Ishikawa (cell line): Measurements from ENCODE around the gene AKNA.

Experiments
- CEBPB ChIP-seq: IDR thresholded peaks from 2 replicates; pipeline ENCODE4 v1.6.1; 2012
- CREB1 ChIP-seq: IDR thresholded peaks from 2 replicates; pipeline ENCODE4 v1.6.1; 2012; ENCODE audit warnings: low read depth
- EGR1 ChIP-seq: IDR thresholded peaks from 2 replicates; pipeline ENCODE4 v1.6.1; 2012
- EP300 ChIP-seq: IDR thresholded peaks from 2 replicates; pipeline ENCODE4 v1.6.1; 2012; ENCODE audit warnings: borderline replicate concordance
- FOXM1 ChIP-seq: IDR thresholded peaks from 2 replicates; pipeline ENCODE4 v1.6.1; 2012; ENCODE audit warnings: low read depth, borderline replicate concordance
- NFIC ChIP-seq: IDR thresholded peaks from 2 replicates; pipeline ENCODE4 v1.6.1; 2012
- RAD21 ChIP-seq: IDR thresholded peaks from 2 replicates; pipeline ENCODE4 v1.6.1; 2012; ENCODE audit warnings: low read depth
- TAF1 ChIP-seq: IDR thresholded peaks from 2 replicates; pipeline ENCODE4 v1.6.1; 2012; ENCODE audit warnings: low read depth, mild to moderate bottlenecking
- TCF12 ChIP-seq: IDR thresholded peaks from 2 replicates; pipeline ENCODE4 v1.6.1; 2012; ENCODE audit warnings: low read depth
- TEAD4 ChIP-seq: IDR thresholded peaks from 2 replicates; pipeline ENCODE4 v1.6.1; 2012
- YY1 ChIP-seq: IDR thresholded peaks from 2 replicates; pipeline ENCODE4 v1.6.1; 2012; ENCODE audit warnings: low read depth
- ZBTB7A ChIP-seq: IDR thresholded peaks from 2 replicates; pipeline ENCODE4 v1.6.1; 2012; ENCODE audit warnings: low read depth
- TF ChIP-seq, protein P1 (sequence below): IDR thresholded peaks from 2 replicates; pipeline ENCODE4 v1.6.1; 2012
- TF ChIP-seq, protein P2 (sequence below): IDR thresholded peaks from 2 replicates; pipeline ENCODE4 v1.6.1; 2012; ENCODE audit warnings: low read depth, mild to moderate bottlenecking
- TF ChIP-seq, protein P3 (sequence below): IDR thresholded peaks from 2 replicates; pipeline ENCODE4 v1.6.1; 2012

The AKNA gene

DNA sequence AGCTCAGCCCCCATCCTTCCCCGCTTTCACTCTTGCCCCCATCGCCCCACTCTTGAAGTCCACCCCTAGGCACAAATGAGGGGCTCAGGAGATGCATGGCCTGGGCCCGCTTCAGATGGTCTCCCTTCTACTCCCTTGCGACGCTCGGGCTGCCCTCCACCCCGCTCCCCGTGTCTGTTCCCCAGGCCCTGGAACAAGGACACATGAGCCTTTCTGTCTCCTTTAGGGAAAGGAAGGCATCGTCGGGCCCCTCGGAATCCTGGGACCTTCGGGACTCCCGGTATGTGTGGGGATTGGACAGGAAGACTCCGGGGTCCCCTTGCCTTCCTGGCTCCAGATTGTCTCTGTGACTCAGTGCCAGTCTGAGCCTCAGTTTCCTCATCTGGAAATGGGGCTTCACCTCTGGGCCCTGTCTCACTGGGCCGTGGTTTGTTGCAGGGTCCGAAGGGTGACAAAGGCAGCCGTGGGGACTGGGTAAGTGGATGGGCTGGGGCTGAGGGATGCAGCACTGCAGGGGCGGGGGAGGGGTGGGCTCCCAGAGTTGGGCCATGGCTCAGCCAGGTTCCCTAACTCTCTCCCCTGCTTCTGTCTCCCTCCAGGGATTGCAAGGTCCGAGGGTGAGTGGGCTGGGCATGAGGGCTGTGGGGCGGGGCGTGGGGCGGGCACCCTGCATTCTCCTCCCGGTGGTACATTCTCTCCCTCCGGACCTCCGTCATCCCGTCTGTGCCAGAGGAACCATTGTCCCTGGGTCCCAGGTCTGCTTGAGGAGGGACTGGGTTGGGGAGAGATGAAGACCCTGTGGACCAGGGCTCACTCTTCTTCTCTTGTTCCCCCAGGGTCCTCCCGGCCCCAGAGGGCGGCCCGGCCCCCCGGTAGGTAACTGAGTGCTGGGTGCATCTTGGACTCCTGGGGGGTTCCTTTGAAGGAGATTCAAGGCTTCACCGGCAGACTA, 86.7 kb downstream of the AKNA start:
- TF ChIP-seq TAF1 (no peak), CREB1 (no peak), EP300 (no peak), TCF12 (no peak), ZBTB7A (no peak), CEBPB (no peak), TEAD4 (no peak), YY1 (no peak), FOXM1 (no peak), RAD21 (no peak)
- TF ChIP-seq, protein P1, sequence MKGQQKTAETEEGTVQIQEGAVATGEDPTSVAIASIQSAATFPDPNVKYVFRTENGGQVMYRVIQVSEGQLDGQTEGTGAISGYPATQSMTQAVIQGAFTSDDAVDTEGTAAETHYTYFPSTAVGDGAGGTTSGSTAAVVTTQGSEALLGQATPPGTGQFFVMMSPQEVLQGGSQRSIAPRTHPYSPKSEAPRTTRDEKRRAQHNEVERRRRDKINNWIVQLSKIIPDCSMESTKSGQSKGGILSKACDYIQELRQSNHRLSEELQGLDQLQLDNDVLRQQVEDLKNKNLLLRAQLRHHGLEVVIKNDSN = no peak
- TF ChIP-seq, protein P2, sequence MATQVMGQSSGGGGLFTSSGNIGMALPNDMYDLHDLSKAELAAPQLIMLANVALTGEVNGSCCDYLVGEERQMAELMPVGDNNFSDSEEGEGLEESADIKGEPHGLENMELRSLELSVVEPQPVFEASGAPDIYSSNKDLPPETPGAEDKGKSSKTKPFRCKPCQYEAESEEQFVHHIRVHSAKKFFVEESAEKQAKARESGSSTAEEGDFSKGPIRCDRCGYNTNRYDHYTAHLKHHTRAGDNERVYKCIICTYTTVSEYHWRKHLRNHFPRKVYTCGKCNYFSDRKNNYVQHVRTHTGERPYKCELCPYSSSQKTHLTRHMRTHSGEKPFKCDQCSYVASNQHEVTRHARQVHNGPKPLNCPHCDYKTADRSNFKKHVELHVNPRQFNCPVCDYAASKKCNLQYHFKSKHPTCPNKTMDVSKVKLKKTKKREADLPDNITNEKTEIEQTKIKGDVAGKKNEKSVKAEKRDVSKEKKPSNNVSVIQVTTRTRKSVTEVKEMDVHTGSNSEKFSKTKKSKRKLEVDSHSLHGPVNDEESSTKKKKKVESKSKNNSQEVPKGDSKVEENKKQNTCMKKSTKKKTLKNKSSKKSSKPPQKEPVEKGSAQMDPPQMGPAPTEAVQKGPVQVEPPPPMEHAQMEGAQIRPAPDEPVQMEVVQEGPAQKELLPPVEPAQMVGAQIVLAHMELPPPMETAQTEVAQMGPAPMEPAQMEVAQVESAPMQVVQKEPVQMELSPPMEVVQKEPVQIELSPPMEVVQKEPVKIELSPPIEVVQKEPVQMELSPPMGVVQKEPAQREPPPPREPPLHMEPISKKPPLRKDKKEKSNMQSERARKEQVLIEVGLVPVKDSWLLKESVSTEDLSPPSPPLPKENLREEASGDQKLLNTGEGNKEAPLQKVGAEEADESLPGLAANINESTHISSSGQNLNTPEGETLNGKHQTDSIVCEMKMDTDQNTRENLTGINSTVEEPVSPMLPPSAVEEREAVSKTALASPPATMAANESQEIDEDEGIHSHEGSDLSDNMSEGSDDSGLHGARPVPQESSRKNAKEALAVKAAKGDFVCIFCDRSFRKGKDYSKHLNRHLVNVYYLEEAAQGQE = no peak
- TF ChIP-seq, protein P3, sequence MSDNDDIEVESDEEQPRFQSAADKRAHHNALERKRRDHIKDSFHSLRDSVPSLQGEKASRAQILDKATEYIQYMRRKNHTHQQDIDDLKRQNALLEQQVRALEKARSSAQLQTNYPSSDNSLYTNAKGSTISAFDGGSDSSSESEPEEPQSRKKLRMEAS = no peak

DNA sequence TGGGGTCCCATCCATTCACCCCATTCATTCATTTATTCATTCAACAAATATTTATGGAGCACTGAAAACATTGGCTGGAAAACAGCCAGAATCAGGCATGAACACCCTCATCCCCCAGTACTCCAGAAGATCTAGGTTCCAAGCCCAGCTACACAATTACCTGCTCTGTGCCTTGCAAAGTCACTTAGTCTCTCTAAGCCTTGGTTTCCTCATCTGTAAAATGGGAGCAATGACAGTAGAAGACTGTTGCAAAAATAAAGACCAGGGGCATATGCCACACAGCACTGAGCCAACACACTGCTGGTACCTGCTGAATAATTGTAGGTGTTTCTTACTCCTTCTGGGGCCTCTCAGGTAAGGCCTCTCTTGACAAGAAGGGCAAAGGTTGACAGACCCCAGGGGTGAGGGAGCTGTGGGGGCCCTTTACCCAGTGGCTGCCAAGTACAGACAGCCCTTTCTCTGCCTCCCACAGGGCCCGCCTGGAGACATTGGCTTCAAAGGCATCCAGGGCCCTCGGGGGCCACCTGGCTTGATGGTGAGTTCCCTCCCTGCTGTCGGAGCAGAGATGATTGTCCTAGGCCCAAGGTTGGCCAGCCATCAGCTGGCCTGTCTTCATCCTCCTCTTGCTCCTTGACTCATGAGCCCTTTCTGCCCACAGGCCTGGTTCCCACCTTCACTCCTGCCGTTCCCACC, 87.5 kb downstream of the AKNA start:
- no peak for TF ChIP-seq YY1
- TF ChIP-seq CREB1 = no peak

DNA sequence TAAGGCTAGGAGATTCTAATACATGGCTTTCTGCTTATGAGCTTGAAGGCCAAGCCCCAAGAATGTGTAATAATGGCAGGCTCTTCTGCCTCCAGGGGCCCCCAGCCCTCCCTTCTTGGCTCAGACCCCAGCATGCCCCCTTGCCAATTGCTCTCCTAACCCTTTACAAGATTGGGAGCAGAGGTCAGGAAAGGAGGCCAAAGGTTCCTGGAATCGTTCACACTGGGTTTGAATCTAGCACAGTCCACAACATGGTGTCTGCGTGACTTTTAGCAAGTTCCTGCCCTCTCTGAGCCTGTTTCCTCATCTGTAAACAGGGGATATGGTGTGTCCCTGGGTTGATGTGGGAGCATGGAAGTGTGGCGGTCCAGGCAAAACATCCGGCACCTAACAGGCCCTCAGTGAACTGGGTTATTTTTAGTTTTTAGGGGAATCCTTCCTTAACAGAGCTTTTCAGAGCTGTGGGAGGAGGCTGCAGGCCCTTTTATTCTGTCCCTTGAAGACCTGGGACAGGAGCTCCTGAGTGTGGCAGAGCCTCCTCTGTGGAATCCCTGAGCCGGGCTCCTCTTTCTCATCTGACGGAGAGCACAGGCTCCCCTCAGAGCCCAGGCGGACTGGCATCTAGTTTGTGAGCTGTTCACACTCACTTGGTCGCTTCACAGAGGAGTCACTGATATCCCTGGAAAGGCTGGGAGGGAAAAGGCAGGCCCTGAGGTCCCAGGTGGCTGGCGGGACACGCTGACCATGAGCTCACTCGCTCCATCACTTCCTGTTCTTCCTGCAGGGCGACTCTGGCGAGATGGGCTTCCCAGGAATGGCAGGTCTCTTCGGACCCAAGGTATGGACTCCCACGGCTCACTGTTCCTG, 88.3 kb downstream of the AKNA start:
- TF ChIP-seq FOXM1 (no peak), EGR1 (no peak), CEBPB (no peak), CREB1 (no peak)
- TF ChIP-seq, protein P3 = no peak

DNA sequence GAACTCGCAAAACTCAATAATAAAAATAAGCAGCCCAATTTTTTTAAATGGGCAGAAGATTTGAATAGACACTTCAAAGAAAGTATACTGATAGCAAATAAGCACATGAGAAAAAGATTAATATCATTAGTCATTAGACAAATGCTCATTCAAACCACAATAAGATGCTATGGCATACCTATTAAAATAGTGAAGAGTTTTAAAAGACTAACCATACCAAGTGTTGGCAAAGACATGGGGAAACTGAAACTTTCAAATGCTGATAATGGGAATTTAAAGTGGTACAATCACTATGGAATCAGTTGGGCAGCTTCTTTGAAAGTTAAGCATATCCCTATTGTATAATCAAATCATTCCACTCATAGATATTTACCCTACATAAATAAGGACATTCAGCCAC, 91.4 kb downstream of the AKNA start:
- TF ChIP-seq NFIC (no peak), CEBPB (no peak), TAF1 (no peak), CREB1 (no peak), ZBTB7A (no peak), YY1 (no peak), FOXM1 (no peak)
- TF ChIP-seq, protein P2 = no peak
- TF ChIP-seq, protein P3 = no peak
- TF ChIP-seq, protein P1 = no peak

DNA sequence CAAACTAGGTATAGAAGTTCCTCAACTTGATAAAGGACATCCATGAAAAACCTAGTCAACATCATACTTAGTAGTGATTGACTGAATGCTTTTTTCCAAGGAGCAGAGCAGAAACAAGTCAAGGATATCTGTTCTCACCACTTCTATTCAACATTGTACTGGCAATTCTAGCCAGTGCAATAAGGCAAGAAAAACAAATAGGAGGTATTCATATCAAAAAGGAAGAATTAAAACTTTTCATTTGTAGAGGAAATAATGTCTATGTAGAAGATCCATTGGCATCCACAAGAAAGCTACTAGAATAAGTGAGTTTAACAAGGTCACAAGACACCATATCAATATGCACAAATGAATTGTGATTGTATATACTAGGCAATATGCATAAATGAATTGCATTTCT, 93.1 kb downstream of the AKNA start:
- TF ChIP-seq TAF1 (no peak), FOXM1 (no peak), TEAD4 (no peak), TCF12 (no peak), NFIC (no peak), ZBTB7A (no peak), EP300 (no peak), EGR1 (no peak), RAD21 (no peak), CEBPB (no peak), CREB1 (no peak), YY1 (no peak)
- TF ChIP-seq, protein P3 = no peak
- TF ChIP-seq, protein P1 = no peak
- TF ChIP-seq, protein P2 = no peak
